MM.1S (cell line): Measurements from ENCODE around the gene EXOC3.

Experiments
- DNase-seq: peaks from one replicate; pipeline ENCODE4 v3.0.0-alpha.2; 2015
- H2AFZ ChIP-seq: fragments of 300-600 bp; sonication (generic); 2 replicates; pipeline ENCODE4 v1.6.0; 2016; ENCODE audit warnings: antibody characterized with exemption, low read length
- H3F3A ChIP-seq: fragments of 300-600 bp; sonication (generic); 2 replicates; pipeline ENCODE4 v1.6.1; 2016; ENCODE audit warnings: mild to moderate bottlenecking, antibody characterized with exemption, low read length, moderate library complexity, mixed read lengths; ENCODE audit not compliant: insufficient read depth
- H3K27ac ChIP-seq: fragments of 300-600 bp; sonication (generic); 2 replicates; pipeline ENCODE4 v1.5.1; 2016; ENCODE audit warnings: mild to moderate bottlenecking, low read length
- H3K27me3 ChIP-seq: fragments of 300-600 bp; sonication (generic); replicated peaks from 2 replicates; pipeline ENCODE4 v1.6.0; 2016; ENCODE audit warnings: low read length; ENCODE audit not compliant: insufficient read depth
- H3K36me3 ChIP-seq: fragments of 300-600 bp; sonication (generic); replicated peaks from 2 replicates; pipeline ENCODE4 v1.6.1; 2016; ENCODE audit warnings: mild to moderate bottlenecking, low read length, mixed read lengths; ENCODE audit not compliant: insufficient read depth
- H3K4me1 ChIP-seq: fragments of 300-600 bp; sonication (generic); 2 replicates; pipeline ENCODE4 v1.6.1; 2016; ENCODE audit warnings: low read length, mixed read lengths
- H3K4me2 ChIP-seq: fragments of 300-600 bp; sonication (generic); 2 replicates; pipeline ENCODE4 v1.6.0; 2016; ENCODE audit warnings: low read depth, low read length
- H3K4me3 ChIP-seq: fragments of 300-600 bp; sonication (generic); 2 replicates; pipeline ENCODE4 v1.5.1; 2016; ENCODE audit warnings: low read length, mixed read lengths
- H3K79me2 ChIP-seq: fragments of 300-600 bp; sonication (generic); 2 replicates; pipeline ENCODE4 v1.6.1; 2016; ENCODE audit warnings: mixed run types, low read length, mixed read lengths
- H3K9ac ChIP-seq: fragments of 300-600 bp; sonication (generic); 2 replicates; pipeline ENCODE4 v1.6.1; 2016; ENCODE audit warnings: low read length, mixed read lengths
- H3K9me2 ChIP-seq: fragments of 300-600 bp; sonication (generic); replicated peaks from 2 replicates; pipeline ENCODE4 v1.6.1; 2016; ENCODE audit warnings: mild to moderate bottlenecking, low read length, mixed read lengths; ENCODE audit not compliant: insufficient read depth
- H3K9me3 ChIP-seq: fragments of 300-600 bp; sonication (generic); replicated peaks from 2 replicates; pipeline ENCODE4 v1.6.1; 2016; ENCODE audit warnings: mild to moderate bottlenecking, low read length, mixed read lengths; ENCODE audit not compliant: insufficient read depth
- H4K20me1 ChIP-seq: fragments of 300-600 bp; sonication (generic); 2 replicates; pipeline ENCODE4 v1.6.1; 2016; ENCODE audit warnings: mild to moderate bottlenecking, low read length, moderate library complexity, mixed read lengths; ENCODE audit not compliant: insufficient read depth
- CTCF ChIP-seq: fragments of 300-600 bp; sonication (generic); IDR thresholded peaks from 2 replicates; pipeline ENCODE4 v1.5.1; 2016; ENCODE audit warnings: antibody characterized with exemption, low read length, mixed read lengths
- EZH2 ChIP-seq: fragments of 300-600 bp; sonication (generic); optimal IDR thresholded peaks from 2 replicates; pipeline ENCODE3; 2017; ENCODE audit warnings: low read depth, mild to moderate bottlenecking, antibody characterized with exemption, low read length, mixed read lengths
- EZH2phosphoT487 ChIP-seq: fragments of 300-600 bp; sonication (generic); IDR thresholded peaks from 2 replicates; pipeline ENCODE4 v1.6.1; 2018; ENCODE audit warnings: antibody characterized with exemption, low read length

The EXOC3 gene

DNA sequence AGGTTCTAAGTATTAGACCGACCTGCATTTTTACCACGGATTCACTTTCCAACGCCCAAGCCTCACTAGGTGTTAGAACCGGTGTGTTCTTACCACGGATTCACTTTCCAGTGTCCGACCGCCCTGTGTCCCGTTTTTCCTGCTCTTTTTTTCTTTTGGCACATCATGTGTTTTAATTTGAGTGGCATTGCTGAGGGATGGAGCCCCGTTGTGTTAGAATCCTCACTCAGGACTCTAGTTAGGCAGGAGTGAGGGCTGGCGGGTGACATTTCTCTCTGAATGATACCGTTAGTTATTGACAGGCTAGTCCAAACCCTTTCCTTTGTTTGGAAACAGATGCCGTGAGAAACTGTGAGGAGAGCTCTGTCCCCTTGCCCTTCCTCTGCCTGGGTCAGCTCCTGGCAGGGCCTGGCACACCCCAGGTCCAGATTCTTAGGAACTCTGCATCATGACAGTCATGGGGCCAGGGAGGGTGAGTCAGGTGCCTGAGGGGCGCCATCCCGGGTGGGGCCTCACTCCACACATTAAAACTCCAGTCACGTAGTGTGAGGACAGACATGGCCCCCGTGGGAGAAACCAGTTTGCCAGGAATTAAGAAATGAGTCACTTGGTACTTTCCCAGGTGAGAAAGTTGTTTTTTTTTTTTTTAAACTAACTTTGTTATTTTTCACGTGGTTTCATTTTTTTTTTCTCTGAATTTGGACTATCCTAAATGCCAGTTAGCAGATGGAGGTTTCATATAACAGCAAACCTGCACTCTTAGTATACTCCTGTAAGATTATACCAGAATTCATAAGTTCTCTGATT, 15.8 kb downstream of the EXOC3 start:
- peaks cover 36% of the 10 kb centered on the region for H3K79me2 ChIP-seq
- DNase-seq = no peak
- H3K4me2 ChIP-seq = peak overlapping the region; percentile 16; the same call in 1 of the 2 replicates

DNA sequence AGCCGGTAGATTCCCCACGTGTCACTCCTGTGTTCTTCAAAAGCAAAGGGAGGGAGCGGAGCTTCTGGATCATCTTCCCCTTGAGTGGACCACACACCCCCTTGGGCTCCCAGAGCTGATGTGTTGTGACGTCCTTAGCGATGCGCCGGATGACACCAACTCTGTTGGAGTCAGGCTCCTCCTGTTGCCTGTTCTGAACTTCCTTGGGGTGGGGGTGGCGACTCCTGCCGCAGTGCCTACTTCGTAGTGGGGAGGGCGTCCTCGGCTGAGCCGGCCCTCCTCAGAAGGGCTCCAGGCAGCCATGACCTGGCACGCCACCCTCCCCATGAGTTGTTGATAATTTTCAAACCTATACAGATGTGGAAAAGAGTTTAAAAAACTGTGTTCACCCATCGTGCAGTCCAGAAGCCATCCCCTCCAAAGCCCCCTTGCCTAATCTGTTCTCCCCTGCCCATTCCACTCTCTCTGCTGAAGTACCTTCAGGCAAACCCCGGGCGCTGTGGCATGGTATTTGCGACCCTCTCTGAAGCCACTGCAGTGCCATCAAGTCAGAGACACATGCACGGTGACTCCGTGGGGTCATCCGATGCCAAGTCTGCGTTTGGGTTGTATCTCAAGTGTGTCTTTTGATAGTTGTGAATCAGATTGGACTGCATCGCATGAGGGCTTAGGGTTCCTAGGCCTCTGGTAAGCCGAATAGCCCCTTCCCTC, 16.7 kb downstream of the EXOC3 start:
- Histone ChIP-seq H3K9me3 (no peaks in the 10 kb centered on the region), H3K4me3 (no peak overlapping the region), H3K27ac (no peak overlapping the region), H4K20me1 (no peaks in the 10 kb centered on the region), H3K4me1 (peaks cover 7% of the 10 kb centered on the region), H3K27me3 (no peaks in the 10 kb centered on the region), H3F3A (no peaks in the 10 kb centered on the region), H3K79me2 (peaks cover 27% of the 10 kb centered on the region), H3K9me2 (no peaks in the 10 kb centered on the region), H2AFZ (no peak overlapping the region), H3K36me3 (0 out of 2 replicates have a peak, but pooled peaks cover 4% of the 10 kb centered on the region), H3K4me2 (no peak overlapping the region), H3K9ac (no peak overlapping the region)
- no peak for DNase-seq
- TF ChIP-seq EZH2 (no peak), EZH2phosphoT487 (no peak), CTCF (no peak)

More for the DNA sequence above, 15.8 kb downstream of the EXOC3 start:
- no peak overlapping the region for H3K9ac ChIP-seq
- no peaks in the 10 kb centered on the region for H3K9me3 ChIP-seq
- H3K9me2 ChIP-seq = no peaks in the 10 kb centered on the region
- no peak overlapping the region for H3K4me3 ChIP-seq
- H4K20me1 ChIP-seq = no peaks in the 10 kb centered on the region
- H2AFZ ChIP-seq = no peak overlapping the region
- TF ChIP-seq EZH2 (no peak), EZH2phosphoT487 (no peak), CTCF (no peak)
- peaks cover 4% of the 10 kb centered on the region; the same call in 1 of the 2 replicates for H3K36me3 ChIP-seq
- peaks cover 7% of the 10 kb centered on the region for H3K4me1 ChIP-seq
- H3F3A ChIP-seq = no peaks in the 10 kb centered on the region
- H3K27ac ChIP-seq = no peak overlapping the region
- H3K27me3 ChIP-seq = no peaks in the 10 kb centered on the region

- no peak for TF ChIP-seq CTCF
- TF ChIP-seq EZH2phosphoT487 = no peak
- no peak for TF ChIP-seq EZH2
- 0 out of 2 replicates have a peak, but pooled peaks cover 4% of the 10 kb centered on the region for H3K36me3 ChIP-seq
Observed at GRCh38 chr5:460273-460625, 17.3 kb downstream of the EXOC3 start.

More at GRCh38 chr5:460273-460625, 17.3 kb downstream of the EXOC3 start:
- H3K27ac ChIP-seq = no peak overlapping the region
- no peak overlapping the region for H3K4me3 ChIP-seq
- peaks cover 7% of the 10 kb centered on the region for H3K4me1 ChIP-seq
- no peak for DNase-seq
- no peaks in the 10 kb centered on the region for H4K20me1 ChIP-seq
- H2AFZ ChIP-seq = no peak overlapping the region
- H3K9ac ChIP-seq = no peak overlapping the region
- H3K27me3 ChIP-seq = no peaks in the 10 kb centered on the region
- no peaks in the 10 kb centered on the region for H3K9me2 ChIP-seq
- no peaks in the 10 kb centered on the region for H3K9me3 ChIP-seq
- H3K79me2 ChIP-seq = peaks cover 22% of the 10 kb centered on the region
- H3F3A ChIP-seq = no peaks in the 10 kb centered on the region
- no peak overlapping the region for H3K4me2 ChIP-seq
